HCT116 (cell line): ENCODE results near the gene CLASP1. TPM values are rescaled to one million over a fixed set of nuclear protein-coding genes. Genes with fewer than 3 reads are reported as not detected.
"Not testable (repeated sequence)": the region's sequence is repeated elsewhere in the genome, so short reads cannot be mapped to it uniquely, and the experiment has no call there.

Source experiments
- ATAC-seq: fragments of 200-7000 bp; cut with Tn5 transposase; 2 replicates; pipeline ENCODE4 v1.9.1; 2020; ENCODE audit warnings: mild to moderate bottlenecking, moderate library complexity
- BruUV-seq: library from RNA; stranded (reverse); fragments of 400-500 nt; replicated peaks from 2 replicates; lab custom pipeline; 2021; lab: Mats Ljungman, UMichigan
- CTCF ChIA-PET: fragments of 300-600 bp; sonication (Branson Sonifier 250); formaldehyde crosslinking; loops from one replicate; lab custom pipeline; 2021; ENCODE audit warnings: antibody characterized with exemption; lab: Charles Lee
- POLR2A ChIA-PET: fragments of 300-600, 350-600 bp; sonication (Branson Sonifier 250); formaldehyde crosslinking; loops from one replicate; lab custom pipeline; 2021; ENCODE audit warnings: antibody characterized with exemption; lab: Charles Lee
- RAD21 ChIA-PET, 2 experiments: fragments of 300-600 bp; sonication (Branson Sonifier 250); formaldehyde crosslinking; loops; one replicate each; lab custom pipeline; 2023; ENCODE audit warnings: low total read pairs in 2 of 2; ENCODE audit not compliant: uncharacterized antibody in 2 of 2, unreplicated experiment in 2 of 2, low non-redundant PET in 1 of 2; lab: Charles Lee
- DNase-seq: peaks from one replicate; pipeline ENCODE4 v3.0.0-alpha.2; 2010; ENCODE audit warnings: low read depth, low spot score
- H2AFZ ChIP-seq: fragments of 200-600 bp; shearing (Covaris generic), sonication (generic); 2 replicates; pipeline ENCODE4 v1.6.1; 2017; ENCODE audit warnings: low read depth, mixed run types, mixed read lengths, antibody characterized with exemption, low read length; ENCODE audit not compliant: poor library complexity, severe bottlenecking
- H3K27ac ChIP-seq: 2 replicates; pipeline ENCODE4 v1.5.1; 2012; ENCODE audit warnings: low read depth, low read length
- H3K27me3 ChIP-seq: fragments of 200-600 bp; sonication (generic); 2 replicates; pipeline ENCODE4 v1.6.1; 2016; ENCODE audit warnings: mixed run types, low read length, mixed read lengths; ENCODE audit not compliant: insufficient read depth
- H3K36me3 ChIP-seq, 2 experiments: fragments of 200-500 bp in 1 of 2; fragments of 200-600 bp in 1 of 2; sonication (Bioruptor generic) in 1 of 2; sonication (generic) in 1 of 2; 2 replicates each; pipeline versions ENCODE4 v1.5.1 to v1.6.1; 2014 to 2016; ENCODE audit warnings: low read length in 2 of 2, inconsistent platforms in 1 of 2, mixed read lengths in 1 of 2, mixed run types in 1 of 2; ENCODE audit not compliant: insufficient read depth in 2 of 2, control insufficient read depth in 1 of 2
- H3K4me1 ChIP-seq, 2 experiments: fragments of 200-600 bp in 1 of 2; sonication (generic) in 1 of 2; 2 replicates each; pipeline versions ENCODE4 v1.5.1 to v1.6.1; 2012 to 2017; ENCODE audit warnings: low read length in 2 of 2, inconsistent platforms in 1 of 2, mild to moderate bottlenecking in 1 of 2, mixed read lengths in 1 of 2, mixed run types in 1 of 2, moderate library complexity in 1 of 2; ENCODE audit not compliant: insufficient read depth in 2 of 2, control insufficient read depth in 1 of 2
- H3K4me2 ChIP-seq: fragments of 200-600 bp; sonication (generic); 2 replicates; pipeline ENCODE4 v1.6.1; 2017; ENCODE audit warnings: mixed run types, low read length, mixed read lengths
- H3K4me3 ChIP-seq, 2 experiments: fragments of 200-600 bp in 1 of 2; sonication (generic) in 1 of 2; replicated peaks in 1 of 2; 2 replicates each; pipeline ENCODE4 v1.5.1; 2011 to 2016; ENCODE audit warnings: low read length in 2 of 2, control low read depth in 1 of 2, low read depth in 1 of 2, mild to moderate bottlenecking in 1 of 2, mixed read lengths in 1 of 2, mixed run types in 1 of 2
- H3K79me2 ChIP-seq: fragments of 200-600 bp; sonication (generic); 2 replicates; pipeline ENCODE4 v1.6.1; 2017; ENCODE audit warnings: mild to moderate bottlenecking, mixed run types, low read length, moderate library complexity, mixed read lengths; ENCODE audit not compliant: insufficient read depth
- H3K9ac ChIP-seq: fragments of 200-600 bp; sonication (generic); 2 replicates; pipeline ENCODE4 v1.6.1; 2016; ENCODE audit warnings: low read length, mixed read lengths
- H3K9me2 ChIP-seq: fragments of 200-600 bp; sonication (generic), shearing (Covaris generic); 2 replicates; pipeline ENCODE4 v1.6.1; 2017; ENCODE audit warnings: mixed run types, mild to moderate bottlenecking, moderate library complexity; ENCODE audit not compliant: insufficient read depth
- H3K9me3 ChIP-seq, 2 experiments: fragments of 200-500 bp in 1 of 2; fragments of 200-600 bp in 1 of 2; sonication (Bioruptor generic) in 1 of 2; sonication (generic) in 1 of 2; 2 replicates each; pipeline ENCODE4 v1.6.1; 2014 to 2017; ENCODE audit warnings: low read length in 2 of 2, mixed read lengths in 2 of 2, inconsistent platforms in 1 of 2, low read depth in 1 of 2, mild to moderate bottlenecking in 1 of 2, mixed run types in 1 of 2, moderate library complexity in 1 of 2; ENCODE audit not compliant: control insufficient read depth in 1 of 2, insufficient read depth in 1 of 2
- H4K20me1 ChIP-seq: fragments of 200-600 bp; sonication (generic), shearing (Covaris generic); 2 replicates; pipeline ENCODE4 v1.6.1; 2017; ENCODE audit warnings: mixed run types, mild to moderate bottlenecking, moderate library complexity; ENCODE audit not compliant: insufficient read depth
- CTCF ChIP-seq, 3 experiments: fragments of 200-600 bp in 1 of 3; sonication (generic) in 1 of 3; IDR thresholded peaks in 2 of 3; conservative IDR thresholded peaks in 1 of 3; 2 replicates each; pipeline ENCODE4 v1.5.1; 2012 to 2017; ENCODE audit warnings: low read depth in 2 of 3, low read length in 2 of 3, antibody characterized with exemption in 1 of 3, borderline replicate concordance in 1 of 3, control low read depth in 1 of 3, mild to moderate bottlenecking in 1 of 3, mixed read lengths in 1 of 3, mixed run types in 1 of 3, moderate library complexity in 1 of 3; ENCODE audit not compliant: insufficient read depth in 1 of 3
- EZH2phosphoT487 ChIP-seq: fragments of 200-600 bp; IDR thresholded peaks from 2 replicates; pipeline ENCODE4 v1.6.1; 2018; ENCODE audit warnings: antibody characterized with exemption, borderline replicate concordance
- FOSL1 ChIP-seq: IDR thresholded peaks from 2 replicates; pipeline ENCODE4 v1.6.1; 2012; ENCODE audit warnings: low read depth
- POLR2A ChIP-seq: IDR thresholded peaks from 2 replicates; pipeline ENCODE4 v1.7.0; 2011; ENCODE audit warnings: borderline replicate concordance; ENCODE audit not compliant: insufficient read depth, insufficient read length; ENCODE audit errors: extremely low read depth
- ZBTB33 ChIP-seq: IDR thresholded peaks from 2 replicates; pipeline ENCODE4 v1.6.1; 2011; ENCODE audit warnings: mild to moderate bottlenecking, low read length, moderate library complexity; ENCODE audit not compliant: insufficient replicate concordance; ENCODE audit errors: extremely low read depth
- ZNF274 ChIP-seq: fragments of 200-500 bp; sonication (Bioruptor generic); IDR thresholded peaks from 2 replicates; pipeline ENCODE4 v1.6.1; 2014; ENCODE audit warnings: mild to moderate bottlenecking, low read depth, low read length, inconsistent platforms
- intact Hi-C: fragments of 100-400 bp; cut with micrococcal nuclease; formaldehyde crosslinking; loops from 2 replicates; pipeline ENCODE4 v1.10.0; 2022
- total RNA-seq: library from RNA; stranded (reverse); gene quantifications from one replicate; pipeline ENCODE4 v1.2.1, GENCODE V29; 2021; ENCODE audit not compliant: unreplicated experiment

The CLASP1 gene
- total RNA-seq, 1 experiment from 2014 or later, result 41.9 TPM

GRCh38 chr2:121478996-121479745 is 170.1 kb downstream of the CLASP1 start (continued):
- TF ChIP-seq FOSL1 (no peak), ZBTB33 (no peak), POLR2A (no peak), EZH2phosphoT487 (no peak), CTCF (IDR thresholded peaks at IDR 0.05 in 2 of 3, conservative IDR thresholded peaks at IDR 0.05 in 1 of 3; ENCODE audit: borderline replicate concordance in 1 of 3, insufficient read depth in 1 of 3, low read depth in 2 of 3, low read length in 2 of 3) (no peak), ZNF274 (no peak)
- TF ChIP-seq, all 23 proteins: peak for 0

GRCh38 chr2:121478358-121478995 is 170.8 kb downstream of the CLASP1 start:
- DNase-seq, CTCF ChIA-PET, ATAC-seq, H3K9me2 ChIP-seq, H3K9ac ChIP-seq, H2AFZ ChIP-seq, intact Hi-C loops, RAD21 ChIA-PET, POLR2A ChIA-PET, BruUV-seq, H3K27ac ChIP-seq, H3K36me3 ChIP-seq, H3K4me1 ChIP-seq, H3K4me2 ChIP-seq, H3K9me3 ChIP-seq, H3K4me3 ChIP-seq, H3K27me3 ChIP-seq, H3K79me2 ChIP-seq, H4K20me1 ChIP-seq: not testable (repeated sequence)
